Fibroblast of villous mesenchyme (primary cell): ENCODE measurements around the gene AHNAK2. TPM values are rescaled to one million over a fixed set of nuclear protein-coding genes. Genes with fewer than 3 reads are reported as not detected.

Experiments
- DNase-seq: peaks from one replicate; pipeline ENCODE4 v3.0.0-alpha.2; 2010; ENCODE audit warnings: low read depth
- H3K4me3 ChIP-seq: 2 replicates; pipeline ENCODE4 v1.5.1; 2011; ENCODE audit warnings: low read depth, mild to moderate bottlenecking, low read length
- total RNA-seq: library from RNA; depleted of rRNA; stranded (reverse); fragments of >200 nt; gene quantifications from 2 replicates; pipeline ENCODE4 v1.2.3, GENCODE V29; 2012
- TF ChIP-seq, protein P1 (sequence below): IDR thresholded peaks from 2 replicates; pipeline ENCODE4 v1.5.1; 2012; ENCODE audit warnings: low read depth, mild to moderate bottlenecking, low read length; ENCODE audit not compliant: insufficient read depth

The AHNAK2 gene
- total RNA-seq, 1 donor, result 32.4 TPM

DNA sequence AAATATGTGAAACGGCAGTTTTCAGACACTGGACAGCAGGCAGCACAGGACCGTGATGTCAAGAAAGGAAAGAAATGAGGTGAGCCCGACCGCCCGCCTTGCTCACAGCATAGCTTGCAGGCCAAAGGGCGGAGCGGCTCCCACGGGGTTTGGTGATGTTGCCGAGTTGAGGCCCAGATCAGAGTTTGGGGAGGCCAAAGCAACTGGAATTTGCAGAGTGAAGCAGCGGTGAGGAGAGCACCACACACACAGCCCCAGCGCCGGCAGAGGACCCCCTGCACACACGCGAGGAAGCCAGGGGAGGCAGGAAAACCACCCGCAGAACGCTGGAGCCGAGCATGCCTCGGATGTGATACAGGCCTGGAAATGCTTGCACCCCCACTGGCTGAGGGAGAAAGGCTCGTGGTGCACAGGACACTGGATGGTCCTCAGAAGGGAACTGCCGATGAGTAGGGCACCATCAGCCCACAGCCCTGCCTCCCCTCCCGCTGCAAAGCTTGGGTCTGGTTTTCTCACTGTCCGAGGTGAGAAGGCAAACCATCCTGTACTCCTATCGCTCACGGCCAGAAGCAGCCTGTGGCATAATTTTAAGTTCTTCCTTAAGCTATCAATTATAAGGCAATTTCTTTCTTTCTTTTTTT lies 79.2 kb downstream of the AHNAK2 start:
- DNase-seq, result no peak
- TF ChIP-seq, protein P1, sequence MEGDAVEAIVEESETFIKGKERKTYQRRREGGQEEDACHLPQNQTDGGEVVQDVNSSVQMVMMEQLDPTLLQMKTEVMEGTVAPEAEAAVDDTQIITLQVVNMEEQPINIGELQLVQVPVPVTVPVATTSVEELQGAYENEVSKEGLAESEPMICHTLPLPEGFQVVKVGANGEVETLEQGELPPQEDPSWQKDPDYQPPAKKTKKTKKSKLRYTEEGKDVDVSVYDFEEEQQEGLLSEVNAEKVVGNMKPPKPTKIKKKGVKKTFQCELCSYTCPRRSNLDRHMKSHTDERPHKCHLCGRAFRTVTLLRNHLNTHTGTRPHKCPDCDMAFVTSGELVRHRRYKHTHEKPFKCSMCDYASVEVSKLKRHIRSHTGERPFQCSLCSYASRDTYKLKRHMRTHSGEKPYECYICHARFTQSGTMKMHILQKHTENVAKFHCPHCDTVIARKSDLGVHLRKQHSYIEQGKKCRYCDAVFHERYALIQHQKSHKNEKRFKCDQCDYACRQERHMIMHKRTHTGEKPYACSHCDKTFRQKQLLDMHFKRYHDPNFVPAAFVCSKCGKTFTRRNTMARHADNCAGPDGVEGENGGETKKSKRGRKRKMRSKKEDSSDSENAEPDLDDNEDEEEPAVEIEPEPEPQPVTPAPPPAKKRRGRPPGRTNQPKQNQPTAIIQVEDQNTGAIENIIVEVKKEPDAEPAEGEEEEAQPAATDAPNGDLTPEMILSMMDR, result no peak
- no peak overlapping the region for H3K4me3 ChIP-seq

GRCh38 chr14:104898195-104898558 lies 80.0 kb downstream of the AHNAK2 start:
- DNase-seq, result no peak
- no peak overlapping the region for H3K4me3 ChIP-seq
- TF ChIP-seq, protein P1, result no peak

- no peak for DNase-seq
- no peak overlapping the region for H3K4me3 ChIP-seq
- TF ChIP-seq, protein P1, result no peak
Measured at GRCh38 chr14:104897330-104898194, 80.6 kb downstream of the AHNAK2 start.

GRCh38 chr14:104895786-104896661 lies 82.2 kb downstream of the AHNAK2 start:
- no peak overlapping the region for H3K4me3 ChIP-seq
- TF ChIP-seq, protein P1, result no peak
- no peak for DNase-seq

DNA sequence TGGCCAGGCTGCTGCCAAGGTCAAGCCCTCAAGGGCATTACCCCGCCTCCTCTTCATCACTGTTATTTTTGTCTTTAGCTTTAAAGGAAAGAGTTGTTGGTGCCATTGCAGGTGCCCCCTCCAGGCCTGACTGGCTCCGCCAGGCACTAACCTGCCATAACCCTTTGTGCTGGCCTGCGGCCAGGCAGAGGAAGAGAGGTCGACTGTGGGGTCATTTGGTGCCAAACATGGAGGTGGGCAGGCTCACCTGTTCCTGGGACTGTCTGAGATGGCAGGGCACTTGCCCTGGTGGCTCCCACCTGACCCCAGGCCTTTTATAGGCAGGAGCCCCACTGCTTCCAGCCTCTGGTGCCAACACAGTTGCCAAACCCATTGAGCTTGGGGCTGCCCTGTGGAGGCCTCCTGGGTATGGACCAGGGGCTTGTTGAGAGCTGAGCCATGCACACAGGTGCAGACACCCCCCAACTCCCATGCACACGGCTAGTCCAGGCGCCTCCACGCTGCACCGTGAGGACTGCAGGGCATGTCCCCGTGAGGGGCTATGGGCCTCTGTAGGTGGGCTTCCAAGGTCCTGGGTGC lies 82.9 kb downstream of the AHNAK2 start:
- TF ChIP-seq, protein P1, result no peak
- no peak for DNase-seq

More for the DNA sequence above, 82.9 kb downstream of the AHNAK2 start:
- H3K4me3 ChIP-seq, result no peak overlapping the region
